GM18861 (cell line): ENCODE data around the gene ANKRD28.
A peak's percentile ranks its signal among the peaks of the same experiment; 100 is the strongest.
"Not testable (repeated sequence)": the region's sequence is repeated elsewhere in the genome, so short reads cannot be mapped to it uniquely, and the experiment has no call there.

Experiments
- ATAC-seq: cut with Tn5 transposase; IDR thresholded peaks from one replicate; pipeline ENCODE4 v1.9.1; 2021; ENCODE audit not compliant: unreplicated experiment

Gene ANKRD28

DNA sequence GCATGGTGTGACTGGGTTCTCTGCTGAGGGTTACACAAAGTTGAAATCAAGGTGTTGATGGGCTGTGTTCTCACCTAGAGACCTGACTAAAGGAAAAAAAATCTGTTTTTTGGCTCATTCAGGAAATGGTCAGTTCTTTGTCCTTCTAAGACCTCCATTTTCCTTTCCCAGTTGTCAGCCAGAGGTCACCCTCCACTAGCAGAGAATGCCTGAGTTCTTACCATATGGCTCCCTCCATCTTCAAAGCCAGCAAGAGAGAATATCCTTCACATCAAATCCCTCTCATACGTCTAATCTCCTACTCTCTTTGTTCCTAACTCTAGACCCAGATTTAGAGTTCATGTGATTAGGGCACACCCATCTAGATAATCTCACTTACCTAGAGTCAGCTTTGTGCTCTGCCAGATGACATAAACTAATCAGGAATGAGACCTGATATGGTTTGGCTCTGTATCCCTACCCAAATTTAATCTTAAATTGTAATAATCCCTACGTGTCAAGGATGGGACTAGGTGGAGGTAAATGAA is 19.4 kb downstream of the ANKRD28 start:
- ATAC-seq: no peak

DNA sequence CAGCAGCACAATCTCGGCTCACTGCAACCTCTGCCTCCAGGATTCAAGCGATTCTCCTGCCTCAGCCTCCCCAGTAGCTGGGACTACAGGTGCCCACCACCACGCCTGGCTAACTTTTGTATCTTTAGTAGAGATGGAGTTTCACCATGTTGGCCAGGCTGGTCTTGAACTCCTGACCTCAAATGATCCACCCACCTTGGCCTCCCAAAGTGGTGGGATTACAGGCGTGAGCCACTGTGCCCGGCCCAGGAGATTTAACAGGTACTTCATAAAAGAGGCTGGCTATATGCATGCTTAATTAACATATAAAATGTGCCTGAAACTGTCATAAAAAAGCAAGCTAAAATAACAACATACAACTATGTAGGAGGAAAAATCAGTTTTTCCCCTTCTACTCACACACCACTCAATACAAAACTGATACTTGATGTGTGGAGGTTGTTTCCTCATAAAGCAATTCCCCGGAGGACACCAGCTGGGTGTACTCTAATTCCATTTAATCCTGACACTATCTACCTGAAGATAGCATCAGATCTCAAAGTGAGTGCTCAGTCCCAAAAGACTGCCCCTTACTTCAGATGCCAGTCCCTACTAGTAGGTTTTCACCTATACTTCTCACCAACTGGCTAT is 22.7 kb downstream of the ANKRD28 start:
- peak; percentile 67 for ATAC-seq

DNA sequence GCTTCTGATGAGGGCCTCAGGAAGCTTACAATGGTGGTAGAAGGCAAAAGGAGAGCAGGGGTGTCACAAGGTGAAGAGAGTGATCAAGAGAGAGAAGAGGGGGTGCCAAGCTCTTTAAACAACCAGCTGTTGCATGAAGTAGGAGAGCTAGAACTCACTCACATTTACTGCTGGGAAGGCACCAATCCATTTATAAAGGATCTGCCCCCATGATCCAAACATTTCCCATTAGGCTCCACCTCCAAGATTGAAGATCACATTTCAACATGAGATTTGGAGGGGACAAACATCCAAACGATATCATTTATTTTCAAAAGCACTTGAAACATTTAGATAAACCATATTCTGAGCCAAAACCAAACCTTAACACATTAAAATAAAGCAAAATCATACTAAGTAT is 26.3 kb downstream of the ANKRD28 start:
- ATAC-seq: no peak

DNA sequence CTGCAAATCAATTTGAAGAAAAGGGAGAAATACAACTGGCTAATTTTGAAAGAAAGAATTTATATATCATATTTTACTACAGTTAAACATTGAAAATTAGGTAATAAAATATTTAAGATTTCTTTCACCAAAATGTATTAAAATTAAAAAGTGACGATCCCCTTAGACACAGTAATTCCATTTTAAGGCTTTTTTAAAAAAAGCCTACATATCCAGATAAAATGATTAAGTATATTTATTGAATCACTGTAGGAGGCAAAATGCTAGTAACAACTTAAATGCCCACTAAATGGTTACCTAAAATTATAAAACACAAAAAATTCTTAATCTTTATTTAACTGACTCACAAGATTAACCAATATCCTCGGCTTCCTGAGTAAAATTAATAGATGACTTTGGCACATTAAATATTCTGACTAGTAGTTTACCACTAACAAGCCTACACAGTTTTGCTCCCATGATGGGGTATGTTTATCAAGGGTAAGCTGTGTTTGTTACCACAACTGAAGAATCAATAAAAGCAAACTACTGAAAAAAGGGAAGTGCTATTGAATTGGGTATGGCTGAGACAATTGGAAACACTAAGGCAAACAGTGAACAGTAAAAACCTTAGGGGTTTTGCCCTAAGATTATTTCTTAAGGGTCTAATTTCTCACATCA is 28.4 kb downstream of the ANKRD28 start:
- ATAC-seq: peak; percentile 47

DNA sequence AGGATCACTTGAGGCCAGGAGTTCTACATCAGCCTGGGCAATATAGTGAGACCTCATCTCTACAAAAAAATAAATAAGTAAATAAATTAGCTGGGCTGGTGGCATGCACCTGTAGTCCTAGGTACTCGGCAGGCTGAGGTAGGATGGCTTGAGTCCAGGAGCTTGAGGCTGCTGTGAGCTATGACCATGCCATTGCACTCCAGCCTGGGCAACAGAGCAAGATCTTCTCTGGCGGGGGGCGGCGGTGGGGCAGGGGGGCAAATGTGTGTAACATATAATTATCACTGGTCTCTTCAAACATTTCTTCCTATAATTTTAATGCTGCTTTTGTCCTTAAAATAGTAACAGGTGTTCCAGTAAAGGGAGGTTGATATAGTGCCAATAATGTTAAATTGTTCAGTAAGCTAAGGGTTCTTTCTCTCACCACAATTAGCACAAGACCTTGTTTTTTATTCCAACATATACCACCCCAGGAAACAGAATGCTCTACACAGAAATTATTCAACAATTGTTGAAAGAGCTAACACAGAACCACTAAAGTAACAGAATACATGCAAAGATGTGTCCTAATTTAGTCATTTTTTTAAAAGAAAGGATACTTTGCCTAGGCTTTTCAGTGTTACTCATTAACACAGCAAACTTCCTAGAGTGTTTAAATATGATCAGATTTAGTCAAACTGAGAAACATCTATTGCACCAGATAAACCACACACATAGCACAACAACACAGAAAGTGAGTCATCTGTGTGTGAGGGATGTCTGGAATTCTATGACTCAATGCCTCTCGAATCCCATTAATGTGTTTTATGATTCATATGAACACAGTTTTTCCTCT is 29.1 kb downstream of the ANKRD28 start:
- peak; percentile 86 for ATAC-seq

DNA sequence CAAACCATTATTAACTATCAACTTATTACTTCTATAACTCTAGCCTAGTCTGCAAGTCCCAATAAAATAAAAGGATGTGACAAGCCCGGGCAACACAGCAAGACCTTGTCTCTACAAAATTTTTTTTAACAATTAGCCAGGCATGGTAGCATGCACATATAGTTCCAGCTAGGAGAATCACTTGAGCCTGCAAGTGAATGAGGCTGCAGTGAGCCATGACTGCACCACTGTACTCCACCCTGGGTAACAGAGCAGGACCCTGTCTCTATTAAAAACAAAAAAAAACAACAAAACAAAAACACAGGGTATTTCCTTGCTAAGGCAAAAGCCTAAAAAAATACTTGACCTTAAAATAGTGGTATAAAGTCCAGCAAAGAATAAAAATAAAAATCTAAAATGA is 31.4 kb downstream of the ANKRD28 start:
- no peak for ATAC-seq

DNA sequence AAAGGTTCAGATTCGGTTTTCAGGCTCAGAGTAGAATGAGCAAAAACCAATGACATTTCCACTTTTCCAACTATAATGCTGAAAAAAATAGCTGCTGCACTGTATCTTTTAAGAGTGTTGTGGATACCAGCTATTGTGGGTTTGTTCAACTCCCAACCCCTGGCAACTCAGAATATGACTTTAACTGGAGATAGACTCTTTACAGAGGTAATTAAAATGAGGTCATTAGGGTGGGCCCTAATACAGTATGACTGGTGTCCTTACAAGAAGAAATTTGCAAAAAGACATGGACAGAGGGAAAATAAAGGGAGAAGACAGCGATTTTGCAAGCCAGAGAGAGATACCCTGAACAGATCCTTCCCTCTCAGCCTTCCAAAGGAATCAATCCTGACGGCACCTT is 39.5 kb downstream of the ANKRD28 start:
- no peak for ATAC-seq

DNA sequence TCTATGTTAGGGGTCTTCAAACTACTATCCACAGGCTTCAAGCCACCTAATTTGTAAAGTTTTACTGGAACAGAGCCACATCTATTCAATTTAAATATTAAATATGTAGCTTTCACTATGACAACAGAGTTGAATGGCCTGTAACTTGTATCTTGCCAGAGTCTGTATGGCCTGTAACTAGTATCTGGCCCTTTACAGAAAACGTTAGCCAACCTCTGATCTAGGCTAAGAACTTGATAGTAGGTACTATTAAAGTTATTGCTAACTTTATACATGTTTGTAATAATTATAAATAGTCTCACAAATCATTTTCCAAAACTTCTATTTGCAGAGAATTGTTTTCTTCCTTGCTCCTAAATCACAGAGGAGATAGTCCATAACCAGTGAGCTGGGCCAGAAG is 40.0 kb downstream of the ANKRD28 start:
- ATAC-seq: no peak

DNA sequence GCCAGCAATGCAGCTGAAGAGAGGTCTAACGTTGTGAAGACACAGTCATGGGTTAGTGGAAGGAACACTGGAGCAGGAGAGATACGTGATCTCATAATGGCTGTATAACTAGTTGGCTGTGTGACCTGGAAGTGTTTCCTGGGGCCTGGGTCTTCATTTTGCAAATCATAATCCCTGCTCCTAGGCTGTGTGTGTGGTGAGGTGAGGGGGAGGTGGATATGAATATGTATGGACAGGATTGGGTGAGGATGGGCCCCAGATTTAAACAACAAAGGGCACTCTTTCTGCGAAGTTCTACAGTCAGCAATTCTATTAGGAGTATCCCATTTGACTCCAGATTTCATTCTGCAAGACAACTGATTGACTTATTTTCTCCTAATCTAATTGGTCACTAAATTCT is 41.3 kb downstream of the ANKRD28 start:
- no peak for ATAC-seq

DNA sequence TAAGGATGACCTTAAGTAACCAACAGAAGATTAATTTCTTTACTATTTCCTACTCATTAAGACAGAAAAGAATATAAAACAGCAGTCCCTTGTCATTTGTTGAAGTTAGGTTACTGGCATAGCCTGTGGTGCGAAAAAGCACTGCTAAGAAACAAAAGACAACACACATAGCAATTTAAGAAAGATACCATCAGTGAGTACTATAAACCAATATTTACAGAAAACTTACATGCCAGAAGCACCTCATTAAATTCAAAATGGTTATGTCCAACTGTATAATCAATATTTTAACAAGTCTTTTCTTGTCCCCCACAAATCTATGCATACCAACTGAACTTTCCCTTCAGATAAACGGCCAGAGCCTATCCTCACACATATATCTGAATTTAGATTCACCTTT is 42.0 kb downstream of the ANKRD28 start:
- no peak for ATAC-seq

DNA sequence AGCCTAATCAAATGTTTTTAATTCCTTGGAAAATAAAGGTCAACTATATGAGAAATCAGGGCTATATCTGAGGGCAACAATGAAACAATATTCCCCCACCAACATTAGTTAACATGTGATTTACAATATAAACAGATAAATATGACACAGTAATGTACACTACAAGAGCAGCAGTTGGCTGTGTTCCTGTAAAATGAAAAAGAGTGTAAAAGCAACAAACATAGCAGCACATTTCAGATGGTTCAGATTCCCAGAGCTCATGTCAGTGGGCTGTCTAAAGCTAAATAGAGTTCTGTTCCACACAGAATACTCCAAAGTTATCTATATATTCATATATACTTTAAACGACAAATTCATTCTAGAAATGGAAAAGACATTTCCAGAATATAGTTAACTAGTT is 42.6 kb downstream of the ANKRD28 start:
- ATAC-seq: no peak

DNA sequence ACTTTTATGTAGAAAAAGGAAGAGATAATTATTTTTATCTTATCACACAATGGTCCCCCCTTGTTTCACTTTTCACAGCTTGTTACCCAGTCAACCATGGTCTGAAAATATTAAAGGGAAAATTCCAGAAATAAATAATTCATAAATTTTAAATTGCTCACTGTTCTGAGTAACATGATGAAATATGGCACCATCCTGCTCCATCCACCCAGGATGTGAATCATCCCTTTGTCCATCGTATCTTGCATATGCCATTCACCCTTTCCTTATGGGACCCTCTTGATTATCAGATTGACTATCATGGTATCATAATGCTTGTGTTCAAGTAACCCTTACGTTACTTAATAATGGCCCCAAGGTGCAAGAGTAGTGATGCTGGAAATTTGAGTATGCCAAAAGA is 43.7 kb downstream of the ANKRD28 start:
- no peak for ATAC-seq

DNA sequence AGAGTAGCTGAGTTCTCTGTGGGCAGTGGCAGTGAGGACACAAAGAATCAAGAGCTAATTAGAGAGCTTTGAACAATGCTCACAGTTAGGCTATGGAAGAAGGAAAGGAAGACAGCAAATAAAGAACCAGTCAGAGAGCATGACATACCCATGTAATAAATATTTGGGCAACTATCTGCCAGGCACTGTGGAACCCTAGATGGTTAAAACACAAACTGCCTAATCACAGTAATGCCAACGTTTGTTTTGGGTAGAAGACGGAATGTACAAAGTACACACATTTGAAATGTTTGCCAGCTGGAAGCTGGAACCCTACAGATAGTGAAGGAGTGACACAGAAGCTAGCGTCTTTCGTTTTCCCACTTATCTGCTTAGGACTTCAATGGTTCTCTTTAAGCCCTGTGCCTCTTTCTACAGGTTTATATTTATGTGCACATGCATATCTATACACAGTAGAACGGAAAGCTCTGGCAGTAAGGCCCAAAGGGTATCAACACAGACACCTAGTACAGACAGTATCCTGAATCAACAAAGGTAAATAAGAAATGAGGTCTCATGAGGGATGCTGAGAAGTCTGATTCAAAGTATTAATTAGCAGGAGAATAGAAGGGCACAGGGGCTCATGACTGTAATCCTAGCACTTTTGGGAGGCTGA is 44.6 kb downstream of the ANKRD28 start:
- no peak for ATAC-seq

DNA sequence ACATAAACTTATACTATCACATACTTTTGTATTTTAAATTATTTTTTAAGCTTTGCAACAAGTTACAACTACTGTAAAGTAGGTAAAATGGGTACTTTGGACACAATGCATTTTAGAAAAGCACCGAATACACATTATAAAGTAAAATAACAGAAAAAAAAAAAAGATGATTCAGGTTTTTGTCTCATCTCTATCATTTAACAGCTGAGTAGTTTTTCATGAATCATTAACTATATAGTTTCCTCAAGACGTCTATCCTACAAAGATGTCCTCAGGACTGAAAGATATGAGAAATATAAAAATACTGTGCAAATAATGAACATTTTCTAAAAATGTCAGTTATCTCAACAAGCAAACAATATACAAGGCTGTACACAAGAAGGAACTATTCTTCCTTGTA is 46.9 kb downstream of the ANKRD28 start:
- ATAC-seq: no peak

DNA sequence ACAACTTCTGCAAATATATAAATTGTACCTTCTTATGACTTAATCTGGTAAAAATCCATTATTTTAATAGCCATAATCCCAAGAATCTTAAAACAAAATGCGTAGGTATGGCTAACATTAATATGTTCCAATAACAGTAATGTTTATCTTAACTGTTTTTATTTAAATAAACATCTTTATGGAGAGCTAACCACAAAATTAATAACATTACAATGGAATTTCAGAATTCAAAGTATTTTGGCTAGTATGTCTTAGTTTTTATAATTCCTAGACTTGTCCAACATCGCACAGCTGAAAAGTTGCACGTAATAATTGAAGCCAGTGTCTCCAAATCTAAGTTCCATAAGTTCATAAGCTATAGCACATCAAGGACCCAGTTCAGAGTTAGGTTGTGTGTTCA is 47.6 kb downstream of the ANKRD28 start:
- no peak for ATAC-seq

DNA sequence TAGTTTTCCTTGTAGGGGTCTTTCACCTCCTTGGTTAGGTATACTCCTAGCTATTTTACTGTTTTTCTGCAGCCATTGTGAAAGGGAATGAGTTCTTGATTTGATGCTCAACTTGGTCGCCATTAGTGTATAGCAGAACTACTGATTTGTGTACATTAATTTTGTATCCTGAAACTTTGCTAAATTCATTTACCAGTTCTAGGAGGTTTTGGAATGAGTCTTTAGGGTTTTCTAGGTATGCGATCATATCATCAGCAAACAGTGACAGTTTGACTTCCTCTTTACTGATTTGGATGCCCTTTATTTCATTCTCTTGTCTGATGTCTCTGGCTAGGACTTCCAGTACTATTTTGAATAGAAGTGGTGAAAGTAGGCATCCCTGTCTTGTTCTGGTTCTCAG is 51.9 kb downstream of the ANKRD28 start:
- not testable (repeated sequence) for ATAC-seq

DNA sequence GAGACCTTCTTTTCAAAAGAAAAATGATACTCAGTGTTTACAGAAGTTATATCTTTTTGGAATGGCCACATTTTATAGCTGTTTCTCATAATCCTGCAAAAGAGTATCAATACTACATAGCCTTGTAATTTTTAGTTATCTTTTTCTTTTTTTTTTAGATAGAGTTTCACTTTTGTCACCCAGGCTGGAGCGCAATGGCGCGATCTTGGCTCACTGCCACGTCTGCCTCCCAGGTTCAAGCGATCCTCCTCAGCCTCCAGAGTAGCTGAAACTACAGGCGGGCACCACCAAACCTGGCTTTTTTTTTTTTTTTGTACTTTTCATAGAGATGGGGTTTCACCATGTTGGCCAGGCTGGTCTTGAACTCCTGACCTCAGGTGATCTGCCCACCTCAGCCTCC is 53.6 kb downstream of the ANKRD28 start:
- no peak for ATAC-seq

DNA sequence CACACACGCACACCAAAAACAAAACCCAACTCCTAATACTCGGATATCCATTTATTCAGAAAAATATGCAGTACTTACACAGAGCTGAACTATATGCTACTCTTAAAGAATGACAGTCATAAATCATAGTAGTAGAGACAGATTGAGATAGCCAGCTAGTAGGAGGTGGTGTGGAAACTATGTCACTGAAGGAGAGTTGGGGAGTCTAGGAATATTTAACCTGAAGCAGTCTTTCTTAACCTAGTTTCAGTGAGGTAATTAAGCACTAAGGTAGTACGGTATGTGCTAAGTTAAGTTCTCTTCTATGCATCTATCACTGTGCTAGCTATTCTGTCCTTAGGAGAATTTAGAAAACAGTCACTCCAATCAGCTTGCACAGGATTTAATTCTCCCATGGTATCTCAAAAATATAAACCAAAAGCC is 54.2 kb downstream of the ANKRD28 start:
- no peak for ATAC-seq

DNA sequence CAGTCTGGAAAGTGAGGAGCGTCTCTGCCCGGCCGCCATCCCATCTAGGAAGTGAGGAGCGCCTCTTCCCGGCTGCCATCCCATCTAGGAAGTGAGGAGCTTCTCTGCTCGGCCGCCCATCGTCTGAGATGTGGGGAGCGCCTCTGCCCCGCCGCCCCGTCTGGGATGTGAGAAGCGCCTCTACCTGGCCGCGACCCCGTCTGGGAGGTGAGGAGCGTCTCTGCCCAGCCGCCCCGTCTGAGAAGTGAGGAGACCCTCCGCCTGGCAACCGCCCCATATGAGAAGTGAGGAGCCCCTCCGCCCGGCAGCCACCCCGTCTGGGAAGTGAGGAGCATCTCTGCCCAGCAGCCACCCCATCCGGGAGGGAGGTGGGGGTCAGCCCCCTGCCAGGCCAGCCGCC is 55.5 kb downstream of the ANKRD28 start:
- ATAC-seq: not testable (repeated sequence)

DNA sequence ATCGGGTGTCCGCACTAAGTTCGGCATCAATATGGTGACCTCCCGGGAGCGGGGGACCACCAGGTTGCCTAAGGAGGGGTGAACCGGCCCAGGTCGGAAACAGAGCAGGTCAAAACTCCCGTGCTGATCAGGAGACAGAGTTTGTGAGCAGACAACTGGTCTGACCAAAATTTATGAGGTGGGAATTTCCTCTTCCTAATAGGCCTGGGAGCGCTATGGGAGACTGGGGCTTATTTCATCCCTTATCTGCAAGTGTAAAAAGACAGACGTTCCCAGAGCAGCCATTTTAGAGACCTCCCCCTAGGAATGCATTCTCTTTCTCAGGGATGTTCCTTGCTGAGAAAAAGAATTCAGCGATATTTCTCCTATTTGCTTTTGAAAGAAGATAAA is 59.2 kb downstream of the ANKRD28 start:
- ATAC-seq: not testable (repeated sequence)

DNA sequence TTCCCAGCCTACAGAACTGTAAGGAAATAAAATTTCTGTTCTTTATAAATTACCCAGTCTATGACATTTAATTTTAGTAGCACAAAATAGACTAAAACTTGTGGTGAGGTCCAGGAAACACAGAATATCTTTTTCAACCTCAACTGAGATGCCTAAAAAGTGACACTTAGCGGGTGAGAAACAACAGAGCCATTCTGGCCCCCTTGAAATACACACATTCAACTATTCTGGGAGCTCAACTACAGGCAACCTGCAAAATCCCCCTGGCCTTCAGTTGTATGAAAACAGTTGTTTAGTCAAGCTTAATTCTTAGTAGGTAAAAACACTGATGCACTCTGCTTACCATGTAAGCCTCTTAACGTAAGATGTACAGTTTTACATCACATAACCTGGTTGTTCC is 66.8 kb downstream of the ANKRD28 start:
- no peak for ATAC-seq
